H9 (cell line): Measurements from ENCODE around the gene STK11. TPM values are rescaled to one million over a fixed set of nuclear protein-coding genes. Genes with fewer than 3 reads are reported as not detected.
A peak's percentile ranks its signal among the peaks of the same experiment; 100 is the strongest.

Experiments
- DNase-seq: peaks from one replicate; pipeline ENCODE4 v3.0.0-alpha.2; 2017
- H2AFZ ChIP-seq: one replicate; pipeline ENCODE4 v1.6.1; 2013; ENCODE audit warnings: mild to moderate bottlenecking, low read length, control low read depth, moderate library complexity
- H2AK5ac ChIP-seq: 2 replicates; pipeline ENCODE4 v1.6.1; 2013; ENCODE audit warnings: low read length, control low read depth, mixed read lengths; ENCODE audit not compliant: insufficient read length
- H2BK120ac ChIP-seq: one replicate; pipeline ENCODE4 v1.6.1; 2013; ENCODE audit warnings: low read depth, mild to moderate bottlenecking, low read length, control low read depth, inconsistent platforms; ENCODE audit not compliant: poor library complexity, severe bottlenecking
- H2BK12ac ChIP-seq: 2 replicates; pipeline ENCODE4 v1.6.1; 2013; ENCODE audit warnings: low read length, control low read depth, mixed read lengths, low read depth; ENCODE audit not compliant: insufficient read length
- H2BK15ac ChIP-seq: 2 replicates; pipeline ENCODE4 v1.6.1; 2013; ENCODE audit warnings: low read depth, low read length, control low read depth
- H2BK20ac ChIP-seq: one replicate; pipeline ENCODE4 v1.6.1; 2013; ENCODE audit warnings: low read depth, mild to moderate bottlenecking, low read length, control low read depth, inconsistent platforms; ENCODE audit not compliant: poor library complexity, severe bottlenecking
- H2BK5ac ChIP-seq: 2 replicates; pipeline ENCODE4 v1.6.1; 2013; ENCODE audit warnings: low read length, control low read depth, mixed read lengths; ENCODE audit not compliant: insufficient read length
- H3K14ac ChIP-seq: 2 replicates; pipeline ENCODE4 v1.6.1; 2013; ENCODE audit warnings: low read length, control low read depth; ENCODE audit not compliant: insufficient read depth
- H3K18ac ChIP-seq: 2 replicates; pipeline ENCODE4 v1.6.1; 2013; ENCODE audit warnings: low read depth, mild to moderate bottlenecking, mixed read lengths, low read length, control low read depth; ENCODE audit not compliant: insufficient read length
- H3K23ac ChIP-seq: 2 replicates; pipeline ENCODE4 v1.6.1; 2013; ENCODE audit warnings: low read length, control low read depth, mixed read lengths, low read depth; ENCODE audit not compliant: insufficient read length
- H3K23me2 ChIP-seq: 2 replicates; pipeline ENCODE4 v1.6.1; 2013; ENCODE audit warnings: low read depth, mild to moderate bottlenecking, mixed read lengths, low read length, control low read depth; ENCODE audit not compliant: insufficient read length, poor library complexity, severe bottlenecking
- H3K27ac ChIP-seq: 2 replicates; pipeline ENCODE4 v1.5.1; 2013; ENCODE audit warnings: low read length, control low read depth, mixed read lengths, low read depth; ENCODE audit not compliant: insufficient read length
- H3K27me3 ChIP-seq: 2 replicates; pipeline ENCODE4 v1.6.1; 2013; ENCODE audit warnings: low read length, control low read depth, inconsistent platforms; ENCODE audit not compliant: insufficient read depth
- H3K4ac ChIP-seq: 2 replicates; pipeline ENCODE4 v1.6.1; 2013; ENCODE audit warnings: low read depth, mild to moderate bottlenecking, control low read depth, inconsistent platforms, low read length, moderate library complexity
- H3K4me1 ChIP-seq: 2 replicates; pipeline ENCODE4 v1.6.1; 2013; ENCODE audit warnings: low read length, control low read depth, inconsistent platforms; ENCODE audit not compliant: insufficient read depth
- H3K4me2 ChIP-seq: 2 replicates; pipeline ENCODE4 v1.6.1; 2013; ENCODE audit warnings: low read length, control low read depth, mixed read lengths; ENCODE audit not compliant: insufficient read length, insufficient read depth
- H3K56ac ChIP-seq: 2 replicates; pipeline ENCODE4 v1.6.1; 2013; ENCODE audit warnings: low read depth, mild to moderate bottlenecking, mixed read lengths, low read length, control low read depth; ENCODE audit not compliant: insufficient read length
- H3K79me1 ChIP-seq: 2 replicates; pipeline ENCODE4 v1.6.1; 2013; ENCODE audit warnings: low read depth, mild to moderate bottlenecking, moderate library complexity, low read length, control low read depth, inconsistent platforms; ENCODE audit not compliant: insufficient read depth, poor library complexity, severe bottlenecking
- H3K79me2 ChIP-seq: 2 replicates; pipeline ENCODE4 v1.6.1; 2013; ENCODE audit warnings: low read length, control low read depth, inconsistent platforms; ENCODE audit not compliant: insufficient read depth
- H3K9ac ChIP-seq: 2 replicates; pipeline ENCODE4 v1.6.1; 2013; ENCODE audit warnings: low read length, control low read depth, mixed read lengths; ENCODE audit not compliant: insufficient read length; ENCODE audit errors: extremely low read depth
- H3K9me3 ChIP-seq: one replicate; pipeline ENCODE4 v1.6.1; 2013; ENCODE audit warnings: low read depth, low read length, inconsistent platforms; ENCODE audit not compliant: control insufficient read depth
- H3T11ph ChIP-seq: one replicate; pipeline ENCODE4 v1.6.1; 2013; ENCODE audit warnings: mild to moderate bottlenecking, low read length, control low read depth, inconsistent platforms
- H4K20me1 ChIP-seq: one replicate; pipeline ENCODE4 v1.6.1; 2013; ENCODE audit not compliant: control insufficient read depth, insufficient read length, insufficient read depth
- H4K5ac ChIP-seq: 2 replicates; pipeline ENCODE4 v1.6.1; 2013; ENCODE audit warnings: low read depth, mild to moderate bottlenecking, mixed read lengths, low read length, control low read depth; ENCODE audit not compliant: insufficient read length
- H4K8ac ChIP-seq: replicated peaks from 2 replicates; pipeline ENCODE4 v1.6.1; 2013; ENCODE audit warnings: low read length, control low read depth, mixed read lengths, low read depth; ENCODE audit not compliant: insufficient read length
- H4K91ac ChIP-seq: 2 replicates; pipeline ENCODE4 v1.6.1; 2013; ENCODE audit warnings: low read depth, mild to moderate bottlenecking, moderate library complexity, mixed read lengths, low read length, control low read depth; ENCODE audit not compliant: insufficient read length
- H3K27ac Mint-ChIP-seq, 3 experiments: 2 replicates in 2 of 3; 3 replicates in 1 of 3; pipeline ENCODE4 v1.8.0; 2020 to 2021; ENCODE audit warnings: mixed read lengths in 3 of 3, mild to moderate bottlenecking in 1 of 3, moderate library complexity in 1 of 3
- H3K27me3 Mint-ChIP-seq: 2 replicates; pipeline ENCODE4 v1.8.0; 2021; ENCODE audit warnings: low read depth, mild to moderate bottlenecking, moderate library complexity, mixed read lengths
- H3K36me3 Mint-ChIP-seq, 3 experiments: 2 replicates in 2 of 3; 3 replicates in 1 of 3; pipeline ENCODE4 v1.8.0; 2020 to 2021; ENCODE audit warnings: low read depth in 3 of 3, mixed read lengths in 3 of 3; ENCODE audit not compliant: insufficient read depth in 1 of 3
- H3K4me1 Mint-ChIP-seq, 2 experiments: 2 replicates each; pipeline ENCODE4 v1.8.0; 2020; ENCODE audit warnings: mixed read lengths in 2 of 2
- H3K4me3 Mint-ChIP-seq, 2 experiments: 2 replicates in 1 of 2; 3 replicates in 1 of 2; pipeline ENCODE4 v1.8.0; 2020 to 2021; ENCODE audit warnings: mild to moderate bottlenecking in 2 of 2, mixed read lengths in 2 of 2, moderate library complexity in 1 of 2
- H3K9me3 Mint-ChIP-seq, 2 experiments: 2 replicates in 1 of 2; 3 replicates in 1 of 2; pipeline ENCODE4 v1.8.0; 2020; ENCODE audit warnings: mild to moderate bottlenecking in 2 of 2, mixed read lengths in 2 of 2, moderate library complexity in 1 of 2
- CTCF ChIP-seq: fragments of 200-600 bp; sonication (generic); conservative IDR thresholded peaks from 3 replicates; pipeline ENCODE4 v1.8.0; 2021; ENCODE audit warnings: antibody characterized with exemption, mild to moderate bottlenecking
- WGBS: extraction: QIAGEN DNeasy Blood & Tissue Kit; methylation state at CpG from one replicate; pipeline ENCODE4 v1.1.7; 2013; ENCODE audit warnings: missing lambda C conversion rate, low lambda C conversion rate, mixed read lengths; ENCODE audit not compliant: insufficient read length; ENCODE audit errors: extremely low coverage; 5-methylcytosine and 5-hydroxymethylcytosine counted together
- total RNA-seq: library from RNA; stranded (reverse); gene quantifications from 2 replicates; pipeline ENCODE4 v1.2.1, GENCODE V29; 2021

STK11 gene
- total RNA-seq, 1 experiment from 2014 or later = 74.3 TPM

- H2BK15ac ChIP-seq = no peak overlapping the region
- no peak overlapping the region for H3T11ph ChIP-seq
- no peak overlapping the region for H3K4me2 ChIP-seq
- H2AFZ ChIP-seq = no peak overlapping the region
- TF ChIP-seq CTCF = no peak
- H4K8ac ChIP-seq = no peak overlapping the region
- no peak overlapping the region for H3K27ac ChIP-seq
- H3K9me3 ChIP-seq = no peaks in the 10 kb centered on the region
- no peak overlapping the region for H3K23ac ChIP-seq
- Mint-ChIP-seq H3K27ac (peak overlapping the region; percentile 44 to 89 (median 70); a peak in 4 of 7 replicates), H3K27me3 (no peaks in the 10 kb centered on the region), H3K4me1 (peaks cover 22 to 40% of the 10 kb centered on the region in 2 experiments), H3K36me3 (peaks cover 25 to 68% (median 55%) of the 10 kb centered on the region in 3 experiments; a peak in 6 of 7 replicates), H3K9me3 (no peaks in the 10 kb centered on the region; a peak in 1 of 5 replicates), H3K4me3 (peak overlapping the region in 1 of 2 experiments; percentile 62; a peak in 2 of 5 replicates)
- no peak overlapping the region for H3K9ac ChIP-seq
- no peak for DNase-seq
- H3K23me2 ChIP-seq = peaks cover 12% of the 10 kb centered on the region
- H2BK20ac ChIP-seq = no peak overlapping the region
- H3K18ac ChIP-seq = no peak overlapping the region
- H4K5ac ChIP-seq = no peak overlapping the region
- no peak overlapping the region for H3K4ac ChIP-seq
- H2BK120ac ChIP-seq = no peak overlapping the region
- no peak overlapping the region for H2AK5ac ChIP-seq
- no peak overlapping the region for H3K56ac ChIP-seq
- no CpG with 5 or more reads among the region's 20 CpGs for WGBS
- no peak overlapping the region for H2BK12ac ChIP-seq
- no peaks in the 10 kb centered on the region for H4K20me1 ChIP-seq
- H3K4me1 ChIP-seq = no peaks in the 10 kb centered on the region; the same call in 1 of the 2 replicates
- H3K14ac ChIP-seq = no peak overlapping the region
- H3K79me1 ChIP-seq = no peaks in the 10 kb centered on the region
- no peak overlapping the region for H4K91ac ChIP-seq
- H2BK5ac ChIP-seq = no peak overlapping the region
- peaks cover 11% of the 10 kb centered on the region; the same call in 1 of the 2 replicates for H3K79me2 ChIP-seq
- no peaks in the 10 kb centered on the region for H3K27me3 ChIP-seq
These were observed 49.1 kb downstream of the STK11 start for GRCh38 chr19:1254530-1255185.
